Neural progenitor cell (in vitro differentiated cells): ENCODE results near the gene STEAP1B. TPM values are rescaled to one million over a fixed set of nuclear protein-coding genes. Genes with fewer than 3 reads are reported as not detected.

Experiments
- DNase-seq: peaks from one replicate; pipeline ENCODE4 v3.0.0-alpha.2; 2016; ENCODE audit warnings: low spot score
- H2AFZ ChIP-seq: fragments of 200-600 bp; sonication (generic); replicated peaks from 2 replicates; pipeline ENCODE4 v1.6.1; 2016; ENCODE audit warnings: antibody characterized with exemption
- H3F3A ChIP-seq: fragments of 200-600 bp; sonication (generic); 2 replicates; pipeline ENCODE4 v1.6.1; 2016; ENCODE audit warnings: antibody characterized with exemption, low read depth
- H3K27ac ChIP-seq: fragments of 200-600 bp; sonication (generic); 2 replicates; pipeline ENCODE4 v1.5.1; 2016; ENCODE audit warnings: mild to moderate bottlenecking
- H3K27me3 ChIP-seq: fragments of 200-600 bp; sonication (generic); 2 replicates; pipeline ENCODE4 v1.6.1; 2016; ENCODE audit warnings: mild to moderate bottlenecking, moderate library complexity
- H3K36me3 ChIP-seq: fragments of 200-600 bp; sonication (generic); 2 replicates; pipeline ENCODE4 v1.5.1; 2016
- H3K4me1 ChIP-seq: fragments of 200-600 bp; sonication (generic); 2 replicates; pipeline ENCODE4 v1.6.1; 2016; ENCODE audit warnings: mixed run types
- H3K4me2 ChIP-seq: fragments of 200-600 bp; sonication (generic); 2 replicates; pipeline ENCODE4 v1.6.1; 2016
- H3K4me3 ChIP-seq: fragments of 200-600 bp; sonication (generic); 2 replicates; pipeline ENCODE4 v1.5.1; 2016
- H3K79me2 ChIP-seq: fragments of 200-600 bp; sonication (generic); 2 replicates; pipeline ENCODE4 v1.6.1; 2016; ENCODE audit warnings: low read depth
- H3K9ac ChIP-seq: fragments of 200-600 bp; sonication (generic); 2 replicates; pipeline ENCODE4 v1.6.1; 2016
- H3K9me3 ChIP-seq: fragments of 200-600 bp; sonication (generic); 2 replicates; pipeline ENCODE4 v1.5.1; 2016; ENCODE audit warnings: low read depth
- H4K20me1 ChIP-seq: fragments of 200-600 bp; sonication (generic); 2 replicates; pipeline ENCODE4 v1.6.1; 2016; ENCODE audit warnings: low read depth
- H3K27ac Mint-ChIP-seq: 3 replicates; pipeline ENCODE4 v1.8.0; 2021; ENCODE audit warnings: mixed read lengths
- H3K27me3 Mint-ChIP-seq: 2 replicates; pipeline ENCODE4 v1.8.0; 2022; ENCODE audit warnings: low read depth, mild to moderate bottlenecking, inconsistent platforms, moderate library complexity, mixed read lengths; ENCODE audit not compliant: insufficient read depth
- H3K36me3 Mint-ChIP-seq: 3 replicates; pipeline ENCODE4 v1.8.0; 2021; ENCODE audit warnings: mixed read lengths
- H3K4me1 Mint-ChIP-seq: 3 replicates; pipeline ENCODE4 v1.8.0; 2021; ENCODE audit warnings: mixed read lengths
- H3K4me3 Mint-ChIP-seq: 3 replicates; pipeline ENCODE4 v1.8.0; 2021; ENCODE audit warnings: mild to moderate bottlenecking, moderate library complexity, mixed read lengths
- H3K9me3 Mint-ChIP-seq: 3 replicates; pipeline ENCODE4 v1.8.0; 2020; ENCODE audit warnings: mixed read lengths
- CTCF ChIP-seq: fragments of 200-600 bp; sonication (generic); IDR thresholded peaks from 2 replicates; pipeline ENCODE4 v1.5.1; 2017; ENCODE audit warnings: antibody characterized with exemption, mild to moderate bottlenecking
- EZH2 ChIP-seq: fragments of 200-600 bp; sonication (generic); IDR thresholded peaks from 2 replicates; pipeline ENCODE4 v1.6.1; 2017; ENCODE audit warnings: antibody characterized with exemption, mild to moderate bottlenecking, moderate library complexity
- EZH2phosphoT487 ChIP-seq: fragments of 200-600 bp; sonication (generic); IDR thresholded peaks from 2 replicates; pipeline ENCODE4 v1.6.1; 2017; ENCODE audit warnings: antibody characterized with exemption
- total RNA-seq: library from RNA; depleted of rRNA; stranded (reverse); fragments of >200 nt; gene quantifications from 2 replicates; pipeline ENCODE4 v1.2.3, GENCODE V29; 2015; ENCODE audit warnings: low replicate concordance

The STEAP1B gene
- total RNA-seq, 1 donor from 2014 or later: 1.6 TPM

GRCh38 chr7:22390516-22390915, 109.5 kb downstream of the STEAP1B start:
- no peak overlapping the region for H3K27ac Mint-ChIP-seq
- Histone ChIP-seq H3K4me3 (no peak overlapping the region), H3K9ac (no peak overlapping the region), H3K4me1 (no peaks in the 10 kb centered on the region), H3K27ac (no peak overlapping the region), H3F3A (no peaks in the 10 kb centered on the region), H3K9me3 (no peaks in the 10 kb centered on the region), H2AFZ (no peak overlapping the region), H3K36me3 (no peaks in the 10 kb centered on the region), H3K27me3 (no peaks in the 10 kb centered on the region), H4K20me1 (no peaks in the 10 kb centered on the region), H3K4me2 (no peak overlapping the region), H3K79me2 (no peaks in the 10 kb centered on the region)
- peaks cover 7% of the 10 kb centered on the region for H3K27me3 Mint-ChIP-seq
- no peaks in the 10 kb centered on the region for H3K4me1 Mint-ChIP-seq
- H3K36me3 Mint-ChIP-seq: no peaks in the 10 kb centered on the region
- H3K4me3 Mint-ChIP-seq: no peak overlapping the region
- DNase-seq: no peak
- no peak for TF ChIP-seq EZH2phosphoT487
- no peaks in the 10 kb centered on the region for H3K9me3 Mint-ChIP-seq

GRCh38 chr7:22389892-22390291, 110.1 kb downstream of the STEAP1B start:
- no peaks in the 10 kb centered on the region for H4K20me1 ChIP-seq
- H3K9ac ChIP-seq: no peak overlapping the region
- H3K27ac Mint-ChIP-seq: no peak overlapping the region
- H3K79me2 ChIP-seq: no peaks in the 10 kb centered on the region
- no peak overlapping the region for H3K27ac ChIP-seq
- no peak overlapping the region for H3K4me3 Mint-ChIP-seq
- H3K4me3 ChIP-seq: no peak overlapping the region
- no peaks in the 10 kb centered on the region for H3K36me3 Mint-ChIP-seq
- H2AFZ ChIP-seq: no peak overlapping the region
- TF ChIP-seq EZH2phosphoT487 (no peak), CTCF (no peak), EZH2 (no peak)
- peaks cover 7% of the 10 kb centered on the region for H3K27me3 Mint-ChIP-seq
- H3K9me3 Mint-ChIP-seq: no peaks in the 10 kb centered on the region
- no peaks in the 10 kb centered on the region for H3K4me1 ChIP-seq
- H3K27me3 ChIP-seq: no peaks in the 10 kb centered on the region
- no peaks in the 10 kb centered on the region for H3K4me1 Mint-ChIP-seq
- H3K4me2 ChIP-seq: no peak overlapping the region
- no peak for DNase-seq
- H3K9me3 ChIP-seq: no peaks in the 10 kb centered on the region
- H3F3A ChIP-seq: no peaks in the 10 kb centered on the region
- H3K36me3 ChIP-seq: no peaks in the 10 kb centered on the region

GRCh38 chr7:22387583-22387982, 112.4 kb downstream of the STEAP1B start:
- Histone ChIP-seq H4K20me1 (no peaks in the 10 kb centered on the region), H3K27me3 (no peaks in the 10 kb centered on the region), H3K4me1 (no peaks in the 10 kb centered on the region), H3K4me2 (no peak overlapping the region), H3K4me3 (no peak overlapping the region), H3K9ac (no peak overlapping the region), H3K36me3 (no peaks in the 10 kb centered on the region), H3K79me2 (no peaks in the 10 kb centered on the region), H3K27ac (no peak overlapping the region), H3F3A (no peaks in the 10 kb centered on the region), H3K9me3 (no peaks in the 10 kb centered on the region), H2AFZ (no peak overlapping the region)
- H3K4me1 Mint-ChIP-seq: no peaks in the 10 kb centered on the region
- no peaks in the 10 kb centered on the region for H3K36me3 Mint-ChIP-seq
- no peak for TF ChIP-seq EZH2
- TF ChIP-seq CTCF: no peak
- no peak for TF ChIP-seq EZH2phosphoT487
- no peaks in the 10 kb centered on the region for H3K9me3 Mint-ChIP-seq
- H3K27me3 Mint-ChIP-seq: peaks cover 5% of the 10 kb centered on the region
- H3K4me3 Mint-ChIP-seq: no peak overlapping the region
- no peak overlapping the region for H3K27ac Mint-ChIP-seq
- no peak for DNase-seq

GRCh38 chr7:22386865-22387264, 113.1 kb downstream of the STEAP1B start:
- no peak overlapping the region for H3K9ac ChIP-seq
- H2AFZ ChIP-seq: no peak overlapping the region
- no peak overlapping the region for H3K4me2 ChIP-seq
- no peak overlapping the region for H3K27ac Mint-ChIP-seq
- H3K9me3 Mint-ChIP-seq: no peaks in the 10 kb centered on the region
- H3K4me3 ChIP-seq: no peak overlapping the region
- H3K4me1 ChIP-seq: no peaks in the 10 kb centered on the region
- no peaks in the 10 kb centered on the region for H3K36me3 Mint-ChIP-seq
- peaks cover 5% of the 10 kb centered on the region for H3K27me3 Mint-ChIP-seq
- no peak for DNase-seq
- H3F3A ChIP-seq: no peaks in the 10 kb centered on the region
- TF ChIP-seq EZH2phosphoT487: no peak
- TF ChIP-seq CTCF: no peak
- no peak for TF ChIP-seq EZH2
- no peaks in the 10 kb centered on the region for H3K4me1 Mint-ChIP-seq
- no peaks in the 10 kb centered on the region for H3K9me3 ChIP-seq
- no peak overlapping the region for H3K4me3 Mint-ChIP-seq
- H4K20me1 ChIP-seq: no peaks in the 10 kb centered on the region
- H3K27me3 ChIP-seq: no peaks in the 10 kb centered on the region
- H3K36me3 ChIP-seq: no peaks in the 10 kb centered on the region
- no peak overlapping the region for H3K27ac ChIP-seq
- no peaks in the 10 kb centered on the region for H3K79me2 ChIP-seq
